Endothelial cell of umbilical vein (primary cell): ENCODE measurements around the gene MCUR1. TPM values are rescaled to one million over a fixed set of nuclear protein-coding genes. Genes with fewer than 3 reads are reported as not detected.

ENCODE experiments used
- BruUV-seq: library from RNA; stranded (reverse); fragments of 400-500 nt; replicated peaks from 2 replicates; lab custom pipeline; 2021; lab: Mats Ljungman, UMichigan
- CTCF ChIA-PET: fragments of 300-600, 350-600 bp; sonication (Branson Sonifier 250); formaldehyde crosslinking; loops from one replicate; lab custom pipeline; 2021; ENCODE audit warnings: antibody characterized with exemption, inconsistent platforms; lab: Charles Lee
- POLR2A ChIA-PET: fragments of 300-600, 350-600 bp; sonication (Branson Sonifier 250); formaldehyde crosslinking; loops from one replicate; lab custom pipeline; 2021; ENCODE audit warnings: antibody characterized with exemption, inconsistent platforms; lab: Charles Lee
- DNase-seq: peaks from one replicate; pipeline ENCODE4 v3.0.0-alpha.2; 2011; ENCODE audit warnings: low read depth, low spot score
- FAIRE-seq: peaks from 2 replicates; lab custom pipeline; 2011; peaks lifted over from hg19 to GRCh38; lab: Jason Lieb, UNC
- H2AFZ ChIP-seq: 2 replicates; pipeline ENCODE4 v1.6.0; 2012; ENCODE audit warnings: low read depth, low read length, control low read depth, inconsistent platforms
- H3K27ac ChIP-seq: 2 replicates; pipeline ENCODE4 v1.5.1; 2011; ENCODE audit warnings: low read depth, mild to moderate bottlenecking, control low read depth, low read length, moderate library complexity; ENCODE audit not compliant: insufficient read depth
- H3K27me3 ChIP-seq, 2 experiments: 2 replicates each; pipeline versions ENCODE4 v1.6.0 to v1.6.1; 2011; ENCODE audit warnings: low read length in 2 of 2, mixed read lengths in 1 of 2; ENCODE audit not compliant: control insufficient read depth in 2 of 2, insufficient read depth in 2 of 2
- H3K36me3 ChIP-seq, 2 experiments: 2 replicates in 1 of 2; 3 replicates in 1 of 2; pipeline ENCODE4 v1.5.1; 2011; ENCODE audit warnings: low read length in 2 of 2, mild to moderate bottlenecking in 1 of 2, moderate library complexity in 1 of 2; ENCODE audit not compliant: control insufficient read depth in 2 of 2, insufficient read depth in 2 of 2; ENCODE audit errors: extremely low read depth in 1 of 2
- H3K4me1 ChIP-seq: 3 replicates; pipeline ENCODE4 v1.5.1; 2011; ENCODE audit warnings: mild to moderate bottlenecking, low read length; ENCODE audit not compliant: control insufficient read depth, insufficient read depth; ENCODE audit errors: extremely low read depth
- H3K4me2 ChIP-seq: 2 replicates; pipeline ENCODE4 v1.6.1; 2011; ENCODE audit warnings: low read length, control low read depth, mixed read lengths; ENCODE audit not compliant: insufficient read depth
- H3K4me3 ChIP-seq, 3 experiments: fragments of 200-600 bp in 1 of 3; sonication (generic), shearing (Covaris generic) in 1 of 3; replicated peaks in 1 of 3; 2 replicates each; pipeline ENCODE4 v1.5.1; 2011 to 2016; ENCODE audit warnings: control low read depth in 3 of 3, low read length in 3 of 3, mild to moderate bottlenecking in 2 of 3, inconsistent platforms in 1 of 3, low read depth in 1 of 3, moderate library complexity in 1 of 3; ENCODE audit not compliant: insufficient read depth in 1 of 3
- H3K79me2 ChIP-seq: 2 replicates; pipeline ENCODE4 v1.6.0; 2012; ENCODE audit warnings: low read length, inconsistent platforms; ENCODE audit not compliant: control insufficient read depth, insufficient read depth
- H3K9ac ChIP-seq: replicated peaks from 2 replicates; pipeline ENCODE3; 2011; ENCODE audit warnings: low read length, control low read depth; ENCODE audit not compliant: insufficient read depth; ENCODE audit errors: extremely low read depth
- H3K9me1 ChIP-seq: replicated peaks from 3 replicates; pipeline ENCODE4 v1.6.0; 2011; ENCODE audit warnings: mild to moderate bottlenecking, low read length; ENCODE audit not compliant: control insufficient read depth, insufficient read depth; ENCODE audit errors: extremely low read depth
- H3K9me3 ChIP-seq: replicated peaks from 2 replicates; pipeline ENCODE4 v1.5.1; 2012; ENCODE audit warnings: low read length, inconsistent platforms; ENCODE audit not compliant: control insufficient read depth, insufficient read depth
- H4K20me1 ChIP-seq: replicated peaks from 2 replicates; pipeline ENCODE3; 2011; ENCODE audit warnings: mild to moderate bottlenecking, low read length; ENCODE audit not compliant: control insufficient read depth, insufficient read depth; ENCODE audit errors: extremely low read depth
- EZH2 ChIP-seq: IDR thresholded peaks from 2 replicates; pipeline ENCODE4 v1.6.1; 2012; ENCODE audit warnings: borderline replicate concordance, low read depth, mild to moderate bottlenecking, moderate library complexity, low read length, inconsistent platforms; ENCODE audit not compliant: severe bottlenecking
- FOS ChIP-seq: IDR thresholded peaks from 2 replicates; pipeline ENCODE4 v1.6.1; 2011; ENCODE audit warnings: mild to moderate bottlenecking, low read length, moderate library complexity, borderline replicate concordance; ENCODE audit not compliant: insufficient read depth
- GATA2 ChIP-seq: IDR thresholded peaks from 2 replicates; pipeline ENCODE4 v1.7.0; 2011; ENCODE audit warnings: low read depth, mild to moderate bottlenecking, moderate library complexity, mixed read lengths, low read length; ENCODE audit not compliant: insufficient read length, insufficient read depth
- JUN ChIP-seq: IDR thresholded peaks from 2 replicates; pipeline ENCODE4 v1.6.1; 2011; ENCODE audit warnings: borderline replicate concordance, low read depth; ENCODE audit not compliant: insufficient read length, insufficient read depth
- MYC ChIP-seq: IDR thresholded peaks from one replicate; pipeline ENCODE4 v1.6.1; 2011; ENCODE audit warnings: mild to moderate bottlenecking, low read depth, low read length
- POLR2A ChIP-seq: IDR thresholded peaks from 2 replicates; pipeline ENCODE4 v1.6.1; 2012; ENCODE audit warnings: low read depth, mild to moderate bottlenecking, control low read depth, low read length
- POLR2AphosphoS5 ChIP-seq: IDR thresholded peaks from 2 replicates; pipeline ENCODE4 v1.6.1; 2012; ENCODE audit warnings: low read depth, mild to moderate bottlenecking, control low read depth, low read length, moderate library complexity; ENCODE audit not compliant: insufficient read depth
- dilution Hi-C: fragments of 300-500 bp; cut with MboI; formaldehyde crosslinking; loops from one replicate; pipeline ENCODE4 v1.15.0; 2019; ENCODE audit warnings: low sequenced_read_pairs; ENCODE audit not compliant: extremely low pct_ligation_motif_present
- intact Hi-C: fragments of 100-400 bp; cut with micrococcal nuclease; formaldehyde crosslinking; loops from one replicate; pipeline ENCODE4 v1.10.0; 2022
- polyA plus RNA-seq, 4 experiments: library from polyadenylated mRNA; depleted of rRNA in 3 of 4; stranded (reverse) in 3 of 4; unstranded in 1 of 4; fragments of >200 nt; gene quantifications; 2 replicates each; pipeline versions ENCODE4 v1.2.1 to v1.2.3, GENCODE V29; 2011 to 2012; ENCODE audit warnings: missing spikeins in 1 of 4
- total RNA-seq: library from RNA; stranded (reverse); gene quantifications from 2 replicates; pipeline ENCODE4 v1.2.3, GENCODE V29; 2021
- TF ChIP-seq, protein P1 (sequence below), 2 donors: IDR thresholded peaks; 1 replicate in 1 of 2; 2 replicates in 1 of 2; pipeline ENCODE4 v1.5.1; 2011; ENCODE audit warnings: low read length in 2 of 2, mild to moderate bottlenecking in 2 of 2, moderate library complexity in 2 of 2, control low read depth in 1 of 2, inconsistent platforms in 1 of 2, low read depth in 1 of 2; ENCODE audit not compliant: insufficient read depth in 1 of 2; ENCODE audit errors: extremely low read depth in 1 of 2
- TF ChIP-seq, protein P2 (sequence below): IDR thresholded peaks from 2 replicates; pipeline ENCODE4 v1.6.1; 2011; ENCODE audit not compliant: insufficient read depth, insufficient read length

The MCUR1 gene
- total and polyA plus RNA-seq, 2 donors (not counting 3 experiments of a cell fraction or from before 2014, with no cell fraction given) = 6.2 to 21.2 TPM

DNA sequence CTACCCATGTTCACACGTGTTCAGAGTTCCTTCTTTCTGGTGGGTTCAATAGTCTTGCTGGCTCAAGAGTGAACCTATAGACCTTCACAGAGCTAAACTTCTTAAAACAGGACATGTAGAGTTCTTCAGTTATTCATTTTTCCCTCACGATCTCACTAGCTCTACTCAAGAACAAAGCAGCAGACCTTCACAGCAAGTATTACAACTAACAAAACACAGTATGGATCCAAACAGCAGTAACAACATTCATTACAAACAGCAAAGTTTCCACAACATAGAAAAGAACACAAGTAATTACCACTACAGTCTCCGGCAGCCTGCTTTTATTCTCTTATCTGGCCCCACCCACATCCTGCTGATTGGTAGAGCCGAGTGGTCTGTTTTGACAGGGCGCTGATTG lies 39.5 kb upstream of the MCUR1 start:
- POLR2A ChIA-PET = no interaction called here
- FAIRE-seq (no peak), DNase-seq (no peak)
- Histone ChIP-seq H3K9ac (no peak overlapping the region), H3K9me3 (no peaks in the 10 kb centered on the region), H4K20me1 (no peaks in the 10 kb centered on the region), H3K4me2 (no peak overlapping the region), H3K27ac (no peak overlapping the region), H3K4me1 (no peaks in the 10 kb centered on the region), H3K9me1 (no peaks in the 10 kb centered on the region), H2AFZ (no peak overlapping the region), H3K36me3 (no peaks in the 10 kb centered on the region), H3K4me3 (no peak overlapping the region), H3K27me3 (peaks cover 1 to 5% of the 10 kb centered on the region in 2 experiments), H3K79me2 (no peaks in the 10 kb centered on the region)
- intact Hi-C loops (no loop called here), dilution Hi-C loops (no loop called here)
- TF ChIP-seq MYC (no peak), GATA2 (no peak), FOS (no peak), POLR2A (no peak), POLR2AphosphoS5 (no peak), JUN (no peak), EZH2 (no peak)
- TF ChIP-seq, protein P1, sequence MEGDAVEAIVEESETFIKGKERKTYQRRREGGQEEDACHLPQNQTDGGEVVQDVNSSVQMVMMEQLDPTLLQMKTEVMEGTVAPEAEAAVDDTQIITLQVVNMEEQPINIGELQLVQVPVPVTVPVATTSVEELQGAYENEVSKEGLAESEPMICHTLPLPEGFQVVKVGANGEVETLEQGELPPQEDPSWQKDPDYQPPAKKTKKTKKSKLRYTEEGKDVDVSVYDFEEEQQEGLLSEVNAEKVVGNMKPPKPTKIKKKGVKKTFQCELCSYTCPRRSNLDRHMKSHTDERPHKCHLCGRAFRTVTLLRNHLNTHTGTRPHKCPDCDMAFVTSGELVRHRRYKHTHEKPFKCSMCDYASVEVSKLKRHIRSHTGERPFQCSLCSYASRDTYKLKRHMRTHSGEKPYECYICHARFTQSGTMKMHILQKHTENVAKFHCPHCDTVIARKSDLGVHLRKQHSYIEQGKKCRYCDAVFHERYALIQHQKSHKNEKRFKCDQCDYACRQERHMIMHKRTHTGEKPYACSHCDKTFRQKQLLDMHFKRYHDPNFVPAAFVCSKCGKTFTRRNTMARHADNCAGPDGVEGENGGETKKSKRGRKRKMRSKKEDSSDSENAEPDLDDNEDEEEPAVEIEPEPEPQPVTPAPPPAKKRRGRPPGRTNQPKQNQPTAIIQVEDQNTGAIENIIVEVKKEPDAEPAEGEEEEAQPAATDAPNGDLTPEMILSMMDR (IDR thresholded peaks at IDR 0.05; ENCODE audit: extremely low read depth in 1 of 2, insufficient read depth in 1 of 2, low read depth in 1 of 2, low read length in 2 of 2) = no peak
- TF ChIP-seq, protein P2, sequence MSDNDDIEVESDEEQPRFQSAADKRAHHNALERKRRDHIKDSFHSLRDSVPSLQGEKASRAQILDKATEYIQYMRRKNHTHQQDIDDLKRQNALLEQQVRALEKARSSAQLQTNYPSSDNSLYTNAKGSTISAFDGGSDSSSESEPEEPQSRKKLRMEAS = no peak
- no TSS peak for BruUV-seq
- CTCF ChIA-PET = no interaction called here
